CD4-positive, CD25-positive, alpha-beta regulatory T cell (primary cell): ENCODE data around the gene DLX4. TPM values are rescaled to one million over a fixed set of nuclear protein-coding genes. Genes with fewer than 3 reads are reported as not detected.

Source experiments
- ATAC-seq, 2 donors: fragments of 150-1000 bp; cut with Tn5 transposase; one replicate each; pipeline ENCODE4 v1.10.0; 2021; ENCODE audit warnings: low read depth in 2 of 2, moderate number of reproducible peaks in 2 of 2, moderate library complexity in 1 of 2
- DNase-seq, 3 donors: peaks; one replicate each; pipeline versions ENCODE4 v3.0.0 to v3.0.0-alpha.2; 2012 to 2022; ENCODE audit warnings: mixed read lengths in 1 of 3
- H3K27ac ChIP-seq: one replicate; pipeline ENCODE4 v1.7.0; 2013; ENCODE audit warnings: mild to moderate bottlenecking, low read length; ENCODE audit not compliant: insufficient read depth, poor library complexity, severe bottlenecking
- H3K27me3 ChIP-seq: one replicate; pipeline ENCODE4 v1.7.0; 2013; ENCODE audit warnings: low read length; ENCODE audit not compliant: control insufficient read depth, insufficient read depth
- H3K36me3 ChIP-seq: one replicate; pipeline ENCODE4 v1.7.0; 2013; ENCODE audit warnings: mild to moderate bottlenecking, low read length, moderate library complexity; ENCODE audit not compliant: control insufficient read depth, insufficient read depth
- H3K4me1 ChIP-seq: 2 replicates; pipeline ENCODE4 v1.7.0; 2013; ENCODE audit warnings: mild to moderate bottlenecking, low read length; ENCODE audit not compliant: insufficient read depth, control insufficient read depth, poor library complexity, severe bottlenecking
- H3K4me3 ChIP-seq: one replicate; pipeline ENCODE4 v1.7.0; 2013; ENCODE audit warnings: low read depth, mild to moderate bottlenecking, low read length, moderate library complexity
- H3K9me3 ChIP-seq, 2 experiments: 1 replicate in 1 of 2; 2 replicates in 1 of 2; pipeline ENCODE4 v1.7.0; 2013; ENCODE audit warnings: low read length in 2 of 2, mild to moderate bottlenecking in 1 of 2, moderate library complexity in 1 of 2; ENCODE audit not compliant: control insufficient read depth in 2 of 2
- H3K27ac Mint-ChIP-seq, 3 donors: one replicate each; pipeline ENCODE4 v1.8.0; 2020 to 2022; ENCODE audit warnings: mild to moderate bottlenecking in 3 of 3, mixed read lengths in 3 of 3, moderate library complexity in 2 of 3
- H3K27me3 Mint-ChIP-seq: one replicate; pipeline ENCODE4 v1.8.0; 2022; ENCODE audit warnings: mild to moderate bottlenecking, mixed read lengths
- H3K36me3 Mint-ChIP-seq: one replicate; pipeline ENCODE4 v1.8.0; 2020; ENCODE audit warnings: mixed read lengths
- H3K4me1 Mint-ChIP-seq, 4 donors: one replicate each; pipeline ENCODE4 v1.8.0; 2020 to 2022; ENCODE audit warnings: mixed read lengths in 4 of 4, mild to moderate bottlenecking in 1 of 4
- H3K4me3 Mint-ChIP-seq, 4 donors: one replicate each; pipeline ENCODE4 v1.8.0; 2020 to 2022; ENCODE audit warnings: mild to moderate bottlenecking in 4 of 4, mixed read lengths in 4 of 4, moderate library complexity in 3 of 4
- H3K9me3 Mint-ChIP-seq, 7 donors: one replicate each; pipeline ENCODE4 v1.8.0; 2020 to 2022; ENCODE audit warnings: mixed read lengths in 7 of 7, mild to moderate bottlenecking in 3 of 7, moderate library complexity in 2 of 7
- polyA plus RNA-seq, 4 donors: library from polyadenylated mRNA; unstranded; fragments of 300-500 nt; fragmentation: Illumina TruSeq; gene quantifications; one replicate each; pipeline ENCODE4 v1.2.3, GENCODE V29; 2021
- total RNA-seq: library from RNA; stranded (reverse); gene quantifications from one replicate; pipeline ENCODE4 v1.2.3, GENCODE V29; 2022

Gene DLX4
- total and polyA plus RNA-seq, 5 donors from 2014 or later, result not detected

DNA sequence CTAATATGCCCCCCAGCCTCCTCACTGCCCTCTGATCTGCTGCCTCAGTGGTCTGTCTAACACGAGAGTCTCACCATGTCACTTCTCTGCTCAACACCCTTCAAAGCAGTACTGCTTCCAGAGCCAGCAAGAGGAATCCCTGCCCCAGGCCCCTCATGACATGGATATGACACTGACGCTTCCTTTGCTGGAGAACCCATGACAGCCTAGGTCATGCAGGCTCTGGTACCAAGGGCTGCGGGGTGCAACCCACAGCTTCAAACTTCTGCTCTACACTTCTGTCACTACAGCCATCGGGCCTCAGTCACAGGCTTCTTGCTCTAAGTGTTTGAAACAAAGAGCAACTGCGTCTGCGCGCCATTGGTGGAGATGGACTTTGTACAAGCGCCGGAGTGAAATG, 32.6 kb upstream of the DLX4 start:
- Histone ChIP-seq H3K27me3 (no peaks in the 10 kb centered on the region), H3K36me3 (no peaks in the 10 kb centered on the region), H3K4me1 (no peaks in the 10 kb centered on the region), H3K27ac (no peak overlapping the region), H3K9me3 (no peaks in the 10 kb centered on the region), H3K4me3 (no peak overlapping the region)
- H3K4me3 Mint-ChIP-seq, result no peak overlapping the region
- ATAC-seq (no peak), DNase-seq (no peak)
- H3K27ac Mint-ChIP-seq, result no peak overlapping the region
- peaks cover 24% of the 10 kb centered on the region for H3K27me3 Mint-ChIP-seq
- H3K36me3 Mint-ChIP-seq, result no peaks in the 10 kb centered on the region
- H3K9me3 Mint-ChIP-seq, result peaks cover 0 to 1% (median 0%) of the 10 kb centered on the region in 7 donors
- H3K4me1 Mint-ChIP-seq, result no peaks in the 10 kb centered on the region

DNA sequence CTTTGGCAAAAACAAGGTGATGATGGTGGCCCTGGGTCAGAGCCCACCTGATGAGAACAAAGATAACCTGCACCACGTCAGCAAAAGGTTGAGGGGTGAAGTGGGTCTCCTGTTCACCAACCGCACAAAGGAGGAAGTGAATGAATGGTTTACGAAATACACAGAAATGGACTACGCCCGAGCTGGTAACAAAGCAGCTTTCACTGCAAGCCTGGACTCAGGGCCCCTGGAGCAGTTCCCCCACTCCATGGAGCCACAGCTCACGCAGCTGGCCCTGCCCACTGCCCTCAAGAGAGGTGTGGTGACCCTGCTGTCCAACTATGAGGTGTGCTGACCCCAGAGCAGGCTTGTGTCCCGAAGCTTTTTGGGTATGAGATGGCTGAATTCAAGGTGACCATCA, 29.7 kb upstream of the DLX4 start:
- Mint-ChIP-seq H3K4me3 (no peak overlapping the region), H3K4me1 (no peaks in the 10 kb centered on the region), H3K27me3 (peaks cover 35% of the 10 kb centered on the region), H3K27ac (no peak overlapping the region), H3K9me3 (peaks cover 0 to 2% (median 0%) of the 10 kb centered on the region in 7 donors), H3K36me3 (no peaks in the 10 kb centered on the region)
- Histone ChIP-seq H3K4me1 (no peaks in the 10 kb centered on the region), H3K9me3 (no peaks in the 10 kb centered on the region), H3K36me3 (no peaks in the 10 kb centered on the region), H3K27ac (no peak overlapping the region), H3K4me3 (no peak overlapping the region), H3K27me3 (no peaks in the 10 kb centered on the region)
- DNase-seq (no peak), ATAC-seq (no peak)

DNA sequence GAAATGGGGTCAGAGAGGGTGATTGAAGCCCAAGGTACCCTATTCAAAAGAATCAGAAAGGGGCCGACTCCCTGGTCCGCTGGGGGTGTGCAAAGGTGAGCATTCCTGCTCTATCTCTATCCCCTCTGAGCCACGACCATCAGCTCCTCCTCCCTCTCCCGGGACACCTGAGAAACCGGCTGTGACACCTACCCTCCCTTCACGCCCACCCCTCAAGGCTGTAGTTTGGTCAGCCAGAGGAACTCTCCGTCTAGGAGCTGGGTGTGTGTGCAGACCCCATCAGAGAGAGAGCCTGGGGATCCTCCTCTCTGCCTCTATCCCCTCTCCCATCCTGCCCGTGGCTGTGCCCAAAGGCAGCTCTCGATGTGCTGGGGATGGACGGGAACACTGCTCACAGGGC, 27.6 kb upstream of the DLX4 start:
- H3K27me3 Mint-ChIP-seq, result peaks cover 37% of the 10 kb centered on the region
- no peak overlapping the region for H3K4me3 ChIP-seq
- no peak for DNase-seq
- H3K9me3 Mint-ChIP-seq, result peaks cover 0 to 2% (median 0%) of the 10 kb centered on the region in 7 donors
- H3K4me1 ChIP-seq, result no peaks in the 10 kb centered on the region
- no peak overlapping the region for H3K27ac ChIP-seq
- H3K27ac Mint-ChIP-seq, result no peak overlapping the region
- no peaks in the 10 kb centered on the region for H3K9me3 ChIP-seq
- H3K4me3 Mint-ChIP-seq, result no peak overlapping the region
- H3K4me1 Mint-ChIP-seq, result no peaks in the 10 kb centered on the region
- H3K27me3 ChIP-seq, result no peaks in the 10 kb centered on the region
- no peak for ATAC-seq
- no peaks in the 10 kb centered on the region for H3K36me3 Mint-ChIP-seq
- no peaks in the 10 kb centered on the region for H3K36me3 ChIP-seq

DNA sequence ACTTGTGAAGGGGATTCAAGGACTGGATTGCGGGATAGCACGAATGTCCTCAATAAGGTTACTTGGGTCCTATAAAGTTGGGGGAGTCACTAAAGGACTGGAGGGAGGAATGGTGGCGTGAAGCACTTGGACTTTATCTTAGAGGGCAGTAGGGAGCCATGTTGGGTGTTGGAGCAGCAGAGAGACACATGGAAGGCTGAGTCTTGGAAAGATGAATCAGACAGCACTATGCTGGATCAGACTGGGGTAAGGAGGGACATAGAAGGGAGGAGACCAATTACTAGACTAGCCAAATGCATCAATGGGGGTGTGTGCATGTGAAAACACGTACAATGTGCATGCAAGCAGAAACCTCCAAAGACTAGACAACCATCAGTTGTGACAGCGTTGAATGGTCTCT, 26.0 kb upstream of the DLX4 start:
- Mint-ChIP-seq H3K9me3 (peaks cover 0 to 2% (median 0%) of the 10 kb centered on the region in 7 donors), H3K4me1 (no peaks in the 10 kb centered on the region), H3K27ac (no peak overlapping the region), H3K27me3 (peaks cover 34% of the 10 kb centered on the region), H3K4me3 (no peak overlapping the region), H3K36me3 (no peaks in the 10 kb centered on the region)
- H3K27me3 ChIP-seq, result no peaks in the 10 kb centered on the region
- H3K27ac ChIP-seq, result no peak overlapping the region
- ATAC-seq (no peak), DNase-seq (no peak)
- H3K4me3 ChIP-seq, result no peak overlapping the region
- H3K4me1 ChIP-seq, result no peaks in the 10 kb centered on the region
- no peaks in the 10 kb centered on the region for H3K9me3 ChIP-seq
- no peaks in the 10 kb centered on the region for H3K36me3 ChIP-seq

DNA sequence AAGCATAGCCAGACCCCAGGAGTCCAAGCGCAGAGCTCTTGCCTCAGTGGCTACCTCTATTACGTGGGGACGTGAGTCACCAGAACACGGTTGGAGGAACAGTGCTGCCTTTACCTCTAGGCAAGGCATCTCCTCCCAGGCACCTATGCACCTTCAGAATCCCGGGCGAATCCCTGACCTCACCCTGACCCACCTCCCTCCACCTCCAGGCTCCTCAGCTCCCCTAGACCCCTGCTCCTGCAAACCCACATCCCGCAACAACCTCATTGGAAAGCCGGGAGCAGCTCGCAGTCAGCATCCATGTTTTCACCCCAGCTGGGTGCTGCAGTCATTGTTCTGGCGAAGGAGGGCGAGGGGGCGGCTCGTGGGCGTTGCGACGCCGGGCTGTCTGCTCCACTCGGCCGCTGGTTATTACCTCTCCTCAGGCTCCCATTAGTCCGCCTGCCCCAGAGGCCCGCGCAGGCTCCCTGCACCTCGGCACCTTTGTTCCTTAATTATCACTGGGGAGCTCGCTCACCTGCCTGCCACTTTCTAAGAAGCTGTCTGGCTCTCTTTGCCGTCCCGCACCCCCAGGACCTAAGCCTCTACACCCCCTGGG, 24.6 kb upstream of the DLX4 start:
- H3K36me3 ChIP-seq, result no peaks in the 10 kb centered on the region
- Mint-ChIP-seq H3K27ac (no peak overlapping the region), H3K36me3 (no peaks in the 10 kb centered on the region), H3K4me1 (no peaks in the 10 kb centered on the region), H3K9me3 (peaks cover 0 to 2% (median 0%) of the 10 kb centered on the region in 7 donors), H3K27me3 (peaks cover 41% of the 10 kb centered on the region), H3K4me3 (no peak overlapping the region)
- H3K27ac ChIP-seq, result no peak overlapping the region
- no peak for ATAC-seq
- no peaks in the 10 kb centered on the region for H3K4me1 ChIP-seq
- DNase-seq, result no peak
- no peaks in the 10 kb centered on the region for H3K27me3 ChIP-seq
- H3K4me3 ChIP-seq, result no peak overlapping the region
- no peaks in the 10 kb centered on the region for H3K9me3 ChIP-seq

DNA sequence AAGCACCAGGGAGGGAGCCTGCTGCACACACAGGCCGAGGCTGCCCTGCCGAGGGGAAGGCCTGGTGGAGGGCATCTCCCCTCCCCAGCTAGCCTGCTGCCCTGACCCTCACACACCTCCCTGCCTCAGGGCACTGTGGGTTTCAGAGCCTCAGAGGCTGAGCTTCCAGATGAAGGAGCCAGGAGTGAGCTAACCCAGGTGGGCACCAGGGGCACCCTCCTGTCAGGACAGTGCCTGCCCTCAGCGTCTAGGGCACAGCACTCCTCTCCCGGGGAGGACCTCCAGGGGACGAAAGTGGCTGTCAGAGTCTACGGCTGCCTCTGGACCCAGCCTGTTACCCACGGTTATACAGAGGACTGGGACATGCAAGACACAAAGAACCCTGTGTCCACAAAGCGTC, 22.8 kb upstream of the DLX4 start:
- Histone ChIP-seq H3K36me3 (no peaks in the 10 kb centered on the region), H3K9me3 (no peaks in the 10 kb centered on the region), H3K4me1 (no peaks in the 10 kb centered on the region), H3K4me3 (no peak overlapping the region), H3K27ac (no peak overlapping the region), H3K27me3 (no peaks in the 10 kb centered on the region)
- H3K4me1 Mint-ChIP-seq, result no peaks in the 10 kb centered on the region
- H3K27me3 Mint-ChIP-seq, result peaks cover 49% of the 10 kb centered on the region
- ATAC-seq, result no peak
- H3K27ac Mint-ChIP-seq, result no peak overlapping the region
- H3K36me3 Mint-ChIP-seq, result no peaks in the 10 kb centered on the region
- DNase-seq, result no peak
- peaks cover 0 to 2% (median 0%) of the 10 kb centered on the region in 7 donors for H3K9me3 Mint-ChIP-seq
- no peak overlapping the region for H3K4me3 Mint-ChIP-seq

- Histone ChIP-seq H3K4me3 (no peak overlapping the region), H3K27me3 (no peaks in the 10 kb centered on the region), H3K9me3 (no peaks in the 10 kb centered on the region), H3K27ac (no peak overlapping the region), H3K36me3 (no peaks in the 10 kb centered on the region), H3K4me1 (no peaks in the 10 kb centered on the region)
- DNase-seq, result no peak
- Mint-ChIP-seq H3K27ac (no peak overlapping the region), H3K27me3 (peaks cover 48% of the 10 kb centered on the region), H3K4me1 (no peaks in the 10 kb centered on the region), H3K9me3 (peaks cover 0 to 2% (median 0%) of the 10 kb centered on the region in 7 donors), H3K36me3 (no peaks in the 10 kb centered on the region), H3K4me3 (no peak overlapping the region)
- no peak for ATAC-seq
These were observed 21.9 kb upstream of the DLX4 start for GRCh38 chr17:49946964-49947584.

GRCh38 chr17:49949634-49950033, 19.4 kb upstream of the DLX4 start:
- peaks cover 50% of the 10 kb centered on the region for H3K27me3 Mint-ChIP-seq

More at GRCh38 chr17:49949634-49950033, 19.4 kb upstream of the DLX4 start:
- DNase-seq (no peak), ATAC-seq (no peak)
- Histone ChIP-seq H3K36me3 (no peaks in the 10 kb centered on the region), H3K4me1 (no peaks in the 10 kb centered on the region), H3K4me3 (no peak overlapping the region), H3K27ac (no peak overlapping the region), H3K9me3 (no peaks in the 10 kb centered on the region), H3K27me3 (no peaks in the 10 kb centered on the region)
- peaks cover 0 to 3% (median 0%) of the 10 kb centered on the region in 7 donors for H3K9me3 Mint-ChIP-seq
- H3K36me3 Mint-ChIP-seq, result no peaks in the 10 kb centered on the region
- no peaks in the 10 kb centered on the region for H3K4me1 Mint-ChIP-seq
- peak overlapping the region in 1 of 3 donors; percentile 78 for H3K27ac Mint-ChIP-seq
- no peak overlapping the region for H3K4me3 Mint-ChIP-seq
